NCI-H1105 (cell line): Measurements from ENCODE around the gene GAPDHS.

Experiments used
- DNase-seq: peaks from one replicate; lab custom pipeline; 2025; lab: John Stamatoyannopoulos, UW

The GAPDHS gene

DNA sequence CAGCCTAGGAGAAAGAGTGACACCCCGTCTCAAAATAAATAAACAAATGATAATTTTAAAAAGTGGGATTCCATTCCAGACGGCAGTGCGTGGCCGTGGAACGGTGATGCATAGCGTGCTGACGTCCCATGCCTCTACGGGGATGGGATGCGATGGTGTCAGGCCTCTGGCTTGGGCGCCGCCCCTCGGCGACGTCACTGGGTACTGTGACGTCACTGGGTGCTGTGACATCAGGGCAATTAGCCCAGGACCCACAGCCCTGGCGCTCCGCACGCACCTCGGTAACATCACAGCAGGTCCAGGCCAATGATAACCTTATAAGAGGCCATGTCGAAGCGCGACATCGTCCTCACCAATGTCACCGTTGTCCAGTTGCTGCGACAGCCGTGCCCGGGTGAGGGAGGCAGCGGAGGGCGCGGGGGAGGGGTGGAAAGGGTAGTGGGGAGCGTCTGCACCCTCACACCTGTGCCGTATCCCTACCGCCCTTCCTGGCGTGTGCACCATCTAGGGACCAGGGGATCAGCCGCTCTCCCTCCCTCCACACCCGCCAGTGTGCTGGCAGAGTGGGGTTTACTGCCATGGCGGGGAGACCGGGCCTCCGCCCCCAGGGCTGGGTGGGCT lies at the start of gene GAPDHS:
Gene GAPDHS (plus strand): TSS at position 256 of the 621 bp plus-strand sequence. CDS start 72 bp downstream, at position 328.
- DNase-seq, result no peak

DNA sequence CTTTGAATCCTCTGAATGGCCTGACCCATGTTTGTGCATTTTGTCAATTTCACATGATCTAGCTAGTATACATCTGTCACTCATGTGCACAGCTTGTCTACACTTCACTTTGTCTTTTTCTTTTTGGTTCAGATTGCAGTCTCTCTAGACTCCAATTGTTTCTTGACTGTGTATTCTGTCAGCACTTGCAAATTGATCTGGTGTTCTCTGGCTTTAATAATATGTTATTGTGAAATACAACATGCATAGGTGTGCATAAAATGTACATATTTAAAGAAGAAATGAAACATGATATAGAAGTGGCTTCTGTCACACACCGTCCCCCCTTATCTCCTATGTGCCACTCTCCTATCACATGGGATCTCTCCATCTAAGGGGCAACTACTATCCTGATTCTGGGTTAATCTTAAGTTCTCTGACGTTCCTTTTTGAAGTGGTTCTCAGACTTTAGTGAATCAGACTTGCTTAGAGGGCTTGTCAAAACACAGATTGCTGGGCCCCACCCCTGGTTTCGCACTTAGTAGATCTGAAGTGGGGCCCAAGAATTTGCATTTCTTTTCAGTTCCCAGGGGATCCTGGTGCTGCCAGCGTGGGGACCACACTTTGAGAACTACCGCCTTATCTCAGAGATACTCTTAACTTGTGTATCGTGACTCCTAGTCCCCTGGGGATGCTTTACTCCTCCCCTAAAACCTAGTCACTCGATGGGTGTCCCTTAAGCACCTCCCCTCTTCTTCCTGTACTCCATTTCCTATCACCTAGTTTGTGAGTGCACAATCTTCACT lies 48.8 kb upstream of the GAPDHS start:
- no peak for DNase-seq

DNA sequence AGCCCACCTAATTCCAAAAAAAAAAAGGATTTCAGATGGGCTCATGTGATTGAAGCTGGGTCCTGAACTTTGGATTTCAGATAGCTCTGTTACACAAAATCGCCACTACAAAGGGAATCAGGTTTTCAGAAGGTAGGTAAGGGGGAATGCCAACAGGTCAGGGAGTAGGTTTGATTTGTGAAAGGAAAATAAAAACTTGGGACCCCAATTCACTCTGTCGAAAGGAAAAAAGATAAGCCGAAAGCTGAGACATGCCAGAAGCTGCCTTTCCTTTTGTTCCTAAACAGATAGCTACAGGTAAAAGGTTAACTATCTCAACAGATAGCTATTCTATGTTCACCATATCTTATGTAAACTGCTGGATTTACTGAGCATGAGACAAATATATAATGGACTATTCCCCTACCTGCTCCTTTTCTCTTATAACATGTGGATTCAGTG lies 47.0 kb upstream of the GAPDHS start:
- no peak for DNase-seq

DNA sequence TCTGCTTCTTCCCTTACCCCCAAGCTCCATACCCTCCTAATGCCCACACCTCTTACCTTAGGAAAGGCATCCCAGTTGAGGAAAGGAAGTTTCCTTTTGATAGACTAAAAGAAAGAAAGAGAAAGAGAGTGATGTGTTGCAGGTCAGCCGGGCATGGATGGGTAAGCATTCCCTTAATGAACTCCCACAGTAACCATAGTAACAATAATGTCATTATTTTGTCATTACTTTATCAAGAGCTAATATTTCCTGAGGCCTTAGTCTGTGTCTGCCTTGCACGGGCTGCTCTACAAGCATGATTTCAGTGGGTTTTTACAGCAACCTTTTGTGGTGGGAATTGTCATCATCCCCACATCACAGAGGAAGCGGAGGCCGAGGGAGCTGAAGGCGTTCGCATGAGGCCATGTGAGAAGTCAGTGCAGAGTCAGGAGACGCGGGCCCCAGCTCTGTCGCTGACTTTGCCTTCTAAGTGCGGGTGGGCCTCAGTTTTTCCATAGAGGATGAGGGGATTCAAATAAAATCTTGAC lies 45.5 kb upstream of the GAPDHS start:
- DNase-seq, result no peak

DNA sequence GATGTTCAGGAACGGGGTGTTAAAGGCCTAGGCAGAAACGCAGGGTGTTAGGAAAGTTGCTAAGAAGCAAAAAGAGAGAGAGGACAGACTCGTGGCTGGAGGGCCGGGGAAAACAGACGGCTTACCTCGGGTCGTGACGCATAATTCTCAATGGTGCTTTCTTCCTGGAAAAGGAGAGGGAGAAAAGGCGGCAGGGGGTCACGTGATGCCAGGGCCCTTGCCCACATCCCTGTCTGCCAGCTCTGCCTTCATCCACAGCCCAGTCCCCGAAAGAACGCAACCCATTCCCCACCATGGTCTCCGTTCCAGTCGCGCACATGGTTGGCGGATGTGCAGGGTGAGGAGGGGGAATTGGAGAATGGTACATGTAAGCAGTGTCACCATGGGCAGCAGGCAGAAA lies 44.6 kb upstream of the GAPDHS start:
- DNase-seq, result no peak

DNA sequence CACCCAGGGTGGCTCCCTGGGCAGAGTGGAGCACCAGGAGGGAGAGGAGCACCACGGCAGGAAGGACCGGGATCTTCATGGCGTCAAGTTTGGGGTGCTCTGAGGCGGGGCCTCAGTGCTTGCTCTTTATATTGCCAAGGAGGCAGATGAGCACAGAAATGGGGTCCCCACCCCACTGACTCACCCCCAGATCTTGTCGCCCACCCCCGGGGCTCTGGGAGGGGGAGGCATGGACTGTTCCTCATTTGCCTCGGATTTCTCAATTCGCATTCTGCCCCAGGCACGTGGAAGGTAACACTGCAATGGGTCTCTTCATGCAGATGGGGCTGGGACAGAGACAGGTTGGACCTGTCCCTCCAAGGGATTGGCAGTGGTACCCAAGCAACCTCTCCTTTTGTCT lies 42.9 kb upstream of the GAPDHS start, which contains the start of gene KRTDAP:
Gene KRTDAP (minus strand): TSS at position 101 of the 400 bp plus-strand sequence. CDS start 22 bp downstream, at position 79.
- DNase-seq, result no peak

DNA sequence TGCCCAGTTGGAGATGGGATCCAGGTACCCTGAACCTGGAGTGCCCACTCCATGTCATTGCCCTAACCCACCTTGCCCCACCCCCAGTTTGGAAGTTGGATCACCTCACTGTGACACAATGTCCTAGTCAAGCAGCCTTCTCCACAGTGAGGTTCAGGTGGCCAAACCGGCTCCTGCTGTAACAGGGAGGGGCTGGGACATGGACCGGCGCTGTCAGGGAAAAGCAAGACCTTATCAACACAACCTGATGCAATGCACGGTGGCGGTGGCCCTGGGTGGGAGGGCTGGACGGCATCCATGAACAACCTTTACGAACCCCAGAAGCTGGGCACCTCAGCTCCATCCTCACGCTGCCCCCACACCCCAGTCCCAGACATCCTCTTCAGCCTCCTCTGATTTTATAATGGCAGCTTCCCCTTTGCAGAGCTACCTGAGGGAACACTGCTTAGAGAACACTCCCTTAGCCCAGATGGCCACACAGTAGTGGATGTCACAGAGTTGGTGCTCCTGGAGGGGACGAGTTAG lies 41.4 kb upstream of the GAPDHS start:
- DNase-seq, result no peak

DNA sequence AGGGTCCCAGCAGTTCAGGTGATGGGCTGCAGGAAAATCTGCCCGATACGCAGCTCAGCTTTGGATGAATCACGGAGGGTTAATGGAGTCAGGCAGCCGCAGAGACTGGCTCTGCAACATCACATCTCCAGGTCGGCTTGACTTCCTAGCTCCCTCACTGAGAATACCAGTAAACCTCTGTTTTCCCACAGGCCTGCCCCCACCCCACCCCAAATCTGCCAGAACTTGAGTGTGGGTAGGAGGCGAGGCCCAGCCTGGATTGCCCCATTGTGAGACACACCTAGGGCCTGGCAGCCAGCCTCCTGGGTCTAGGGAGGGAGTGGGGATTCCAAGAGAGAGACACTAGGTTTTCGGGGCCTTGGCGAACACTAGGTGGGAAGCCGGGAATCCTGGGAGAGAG lies 39.3 kb upstream of the GAPDHS start:
- no peak for DNase-seq

DNA sequence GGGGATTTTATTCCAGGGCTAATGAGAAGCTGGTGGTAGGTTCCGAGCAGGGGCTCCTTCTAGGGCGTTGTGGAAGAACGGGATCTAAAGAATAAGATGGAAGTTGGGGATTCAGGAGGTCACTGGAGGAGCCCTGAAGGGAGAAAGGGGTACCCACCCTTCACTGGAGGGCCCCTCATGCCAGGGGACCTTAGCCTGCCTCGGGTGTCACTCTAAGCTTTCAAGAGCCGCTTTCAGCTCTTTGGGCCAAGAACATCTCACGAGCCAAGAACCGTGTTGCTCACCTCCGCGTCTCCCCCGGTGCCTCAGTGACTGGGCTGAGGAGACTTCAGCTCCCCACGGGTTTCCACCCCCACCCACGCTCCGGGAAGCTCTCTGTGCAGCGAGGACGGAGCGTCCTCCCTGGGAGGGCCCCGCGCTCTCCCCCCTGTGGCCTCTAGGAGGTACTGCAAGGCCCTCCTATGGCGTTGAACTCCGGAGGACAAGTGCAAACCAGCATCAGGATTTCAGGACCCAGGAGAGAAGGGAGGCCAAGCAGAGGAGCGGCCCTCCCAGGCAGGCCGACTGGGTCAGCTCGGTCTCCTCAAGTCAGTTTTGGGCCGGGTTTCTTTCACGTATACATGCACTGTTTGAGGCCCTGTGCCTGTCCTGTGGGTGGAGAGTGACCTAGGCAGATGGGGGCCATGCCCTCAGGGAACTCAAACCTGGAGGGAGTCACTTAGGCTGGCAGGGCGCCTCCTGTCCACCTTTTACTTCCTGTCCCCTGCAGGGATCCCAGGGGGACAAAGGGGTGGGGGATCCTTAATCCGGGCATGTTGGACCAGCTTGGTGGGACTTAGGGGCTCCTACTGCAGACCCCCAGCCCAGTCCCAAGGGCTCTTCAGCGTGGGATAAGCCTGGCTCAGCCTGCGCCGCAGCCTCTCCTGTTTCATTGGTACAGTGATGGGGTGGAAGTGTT lies 37.9 kb upstream of the GAPDHS start:
- peak; percentile 44 for DNase-seq

DNA sequence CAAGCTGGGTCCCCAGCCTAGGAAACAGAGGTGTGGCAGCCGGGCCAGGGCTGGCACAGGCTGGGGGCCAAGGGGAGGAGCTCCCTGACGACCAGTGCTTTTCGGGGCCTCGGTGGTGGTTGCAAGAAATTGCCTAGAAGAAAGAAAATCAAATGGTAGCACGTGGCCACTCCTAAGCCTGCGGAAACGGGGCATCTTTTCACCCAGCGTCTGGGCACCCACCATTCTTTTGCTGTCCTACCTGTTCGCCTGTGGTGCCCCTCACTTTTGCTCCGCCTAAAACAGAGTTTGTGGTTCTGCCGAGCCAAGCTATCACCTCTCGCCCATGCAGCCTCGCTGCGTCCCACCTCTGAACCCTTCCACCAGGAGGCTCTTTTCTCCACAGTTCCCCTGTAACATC lies 35.9 kb upstream of the GAPDHS start:
- no peak for DNase-seq

DNA sequence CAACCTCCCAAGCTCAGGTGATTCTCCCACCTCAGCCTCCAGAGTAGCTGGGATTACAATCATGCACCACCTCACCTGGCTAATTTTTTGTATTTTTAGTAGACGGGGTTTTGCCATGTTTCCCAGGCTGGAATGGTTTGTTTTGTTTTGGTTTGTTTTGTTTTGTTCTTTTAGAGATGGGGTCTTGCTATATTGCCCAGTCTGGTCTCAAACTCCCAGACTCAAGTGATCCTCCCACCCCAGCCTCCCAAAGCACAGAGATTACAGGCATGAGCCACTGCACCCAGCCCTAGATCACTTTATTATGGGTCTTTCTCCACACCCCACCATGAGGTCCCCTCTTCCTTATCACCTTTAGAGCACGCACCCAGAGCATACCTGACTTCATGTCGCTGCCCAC lies 35.0 kb upstream of the GAPDHS start:
- no peak for DNase-seq

DNA sequence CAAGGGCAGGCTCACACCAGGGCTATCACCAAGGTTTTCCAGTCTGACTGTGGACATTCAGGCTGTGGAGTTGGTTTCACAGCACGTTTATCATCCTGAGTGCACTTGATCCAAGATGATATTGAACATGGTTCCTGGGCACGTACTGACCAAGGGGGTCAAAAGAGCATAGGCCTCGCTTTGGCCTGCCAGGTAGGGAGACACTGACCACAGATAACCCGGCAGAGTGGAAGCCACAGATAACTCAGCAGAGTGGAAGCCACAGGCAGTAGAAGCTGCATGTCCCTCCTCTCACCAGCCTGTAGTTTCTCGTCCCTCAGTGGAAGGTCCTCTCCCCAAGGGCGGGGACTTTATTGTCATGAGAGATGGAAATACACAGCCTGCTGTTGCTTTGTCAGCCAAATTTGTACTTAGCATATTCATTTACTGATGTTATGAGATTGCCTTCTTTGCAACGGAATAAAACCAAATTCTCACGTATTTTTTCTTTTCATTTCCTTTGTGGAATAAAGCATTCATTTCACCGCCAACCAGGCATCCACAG lies 34.2 kb upstream of the GAPDHS start:
- DNase-seq, result no peak

DNA sequence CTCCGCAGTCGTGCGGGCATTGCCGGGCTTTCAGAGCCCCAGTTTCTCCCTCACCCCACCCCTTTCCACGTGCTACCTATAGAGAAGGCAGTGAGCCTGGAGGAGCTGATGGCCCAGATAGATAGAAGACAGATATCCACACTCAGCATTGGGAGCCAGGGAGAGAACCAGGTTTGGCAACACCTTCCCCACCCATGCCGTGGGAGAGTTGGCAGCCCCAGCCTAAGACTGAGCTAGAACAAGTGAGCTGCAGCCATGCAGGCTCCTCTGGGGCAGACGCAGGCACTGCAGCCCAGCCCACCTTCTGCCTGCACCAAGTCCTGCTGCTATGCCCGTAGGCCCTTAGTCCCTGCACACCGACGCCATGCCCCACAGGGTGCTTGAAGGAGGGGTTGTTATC lies 32.6 kb upstream of the GAPDHS start:
- DNase-seq, result no peak

DNA sequence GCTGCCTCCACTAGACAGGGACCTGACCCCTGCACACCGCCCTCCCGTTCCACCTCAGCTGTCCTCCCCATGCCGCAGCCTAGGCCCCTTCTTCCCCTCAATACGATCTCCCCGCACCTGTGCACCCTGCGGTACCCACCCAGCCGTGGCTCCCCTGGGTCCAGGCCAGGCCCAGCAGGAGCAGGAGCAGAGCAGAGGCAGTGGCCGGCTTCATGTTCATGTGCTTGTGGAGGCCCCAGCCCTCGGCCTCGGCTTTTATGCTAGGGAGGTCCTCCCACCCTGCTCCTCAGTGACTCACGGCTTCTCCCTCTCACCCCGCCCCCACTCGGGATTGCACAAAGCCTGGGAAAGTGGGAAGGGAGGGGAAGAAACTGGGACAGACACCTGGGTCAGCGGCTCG lies 31.6 kb upstream of the GAPDHS start:
- no peak for DNase-seq

DNA sequence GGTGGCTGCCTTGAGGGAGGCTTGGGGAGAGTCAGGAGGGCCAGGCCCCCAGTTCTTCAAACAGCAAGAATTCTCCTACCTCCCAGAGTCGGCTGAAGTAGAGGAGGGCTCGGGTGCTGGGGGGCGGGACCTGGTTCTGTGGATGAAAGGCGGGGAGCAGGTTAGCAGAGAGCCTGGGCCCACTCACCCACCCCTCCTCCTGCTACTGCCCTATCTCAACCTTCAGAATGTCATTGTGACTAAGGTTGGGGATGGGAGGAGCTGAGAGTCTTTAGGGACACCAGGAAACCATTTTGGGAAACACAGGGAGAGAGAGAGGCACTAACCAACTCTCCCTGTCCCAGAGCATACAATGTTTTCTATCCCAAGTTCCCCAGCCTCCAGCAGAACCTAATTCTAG lies 30.5 kb upstream of the GAPDHS start:
- DNase-seq, result no peak

DNA sequence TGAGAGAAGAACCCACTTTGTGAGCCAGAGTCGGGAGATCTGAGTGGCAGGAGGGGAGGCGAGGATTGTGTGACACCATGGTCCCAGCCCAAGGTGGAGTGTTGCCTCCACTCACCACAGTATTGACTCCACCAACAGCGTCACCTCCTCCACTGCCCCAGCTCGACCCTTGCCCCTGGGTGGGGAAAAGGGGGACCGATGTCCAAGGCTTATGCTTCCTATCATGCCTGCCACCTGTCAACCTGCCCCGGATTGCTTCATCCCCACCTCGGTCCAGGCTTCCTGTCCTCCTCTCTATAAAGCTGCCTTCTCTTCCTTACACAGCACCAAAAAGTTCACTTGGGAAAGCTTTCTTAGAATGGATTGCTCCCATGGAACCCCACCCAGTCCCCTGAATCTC lies 27.2 kb upstream of the GAPDHS start:
- no peak for DNase-seq

DNA sequence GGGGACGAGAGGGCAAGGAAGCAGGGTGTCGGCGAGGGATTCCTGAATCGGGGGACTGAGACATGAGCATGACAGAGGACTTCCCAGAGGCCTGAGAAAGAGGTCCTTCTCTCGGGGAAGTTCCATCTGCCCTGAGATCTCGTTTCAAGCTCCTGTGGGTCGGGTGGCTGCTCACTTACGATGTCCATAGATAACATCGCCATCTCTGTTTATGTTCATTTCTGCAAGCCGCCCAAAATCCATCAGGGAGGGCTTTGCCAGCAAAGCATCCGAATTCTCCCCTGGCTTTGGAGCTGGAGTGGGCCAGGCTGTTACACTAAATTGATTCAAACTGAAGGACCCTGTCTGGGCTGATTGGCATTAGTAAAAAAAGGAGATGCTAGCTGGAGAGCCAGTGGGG lies 25.7 kb upstream of the GAPDHS start:
- DNase-seq, result no peak

DNA sequence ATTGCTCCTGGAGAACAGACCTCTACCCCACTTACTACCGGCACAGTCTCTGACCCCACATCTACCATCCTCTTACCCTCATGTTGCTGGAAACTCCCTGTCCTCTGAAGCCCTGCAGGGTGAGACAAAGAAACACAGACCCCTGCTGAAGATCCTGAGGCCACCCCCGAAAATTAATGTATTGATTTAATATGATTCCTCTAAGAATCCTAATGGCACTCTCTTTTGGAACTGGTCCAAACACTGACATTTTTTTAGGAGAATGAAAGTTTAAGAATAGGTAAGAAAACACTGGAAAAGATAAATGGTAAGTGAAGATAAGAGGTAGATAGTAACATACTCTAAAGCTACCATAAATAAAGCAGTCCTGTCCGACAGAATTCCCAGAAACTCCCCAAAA lies 25.1 kb upstream of the GAPDHS start:
- DNase-seq, result no peak

DNA sequence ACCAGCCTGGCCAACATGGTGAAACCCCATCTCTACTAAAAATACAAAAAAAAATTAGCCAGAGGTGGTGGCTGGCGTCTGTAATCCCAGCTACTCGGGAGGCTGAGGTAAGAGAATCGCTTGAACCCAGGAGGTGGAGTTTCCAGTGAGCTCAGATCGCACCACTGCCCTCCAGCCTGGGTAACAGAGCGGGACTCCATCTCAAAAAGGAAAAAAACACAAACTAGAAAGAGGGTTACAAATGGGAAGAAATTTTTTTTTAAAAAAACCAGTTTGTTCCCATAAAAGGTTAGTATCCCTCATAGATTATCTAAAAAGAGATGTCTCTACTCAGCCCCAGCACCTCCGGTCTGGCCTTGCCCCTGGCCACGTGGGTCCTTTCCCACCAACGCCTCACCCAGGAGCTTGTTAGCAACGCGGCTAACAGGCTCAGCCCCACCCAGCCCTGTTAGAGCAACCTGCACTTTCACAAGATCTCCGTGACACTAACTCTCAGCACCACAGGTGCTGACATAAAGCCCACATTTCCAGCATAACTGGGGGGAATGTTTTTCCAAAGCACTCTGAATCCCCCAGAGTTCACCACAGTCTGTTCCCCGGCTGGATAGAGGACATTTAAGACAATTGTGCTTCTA lies 24.1 kb upstream of the GAPDHS start:
- peak; percentile 60 for DNase-seq

DNA sequence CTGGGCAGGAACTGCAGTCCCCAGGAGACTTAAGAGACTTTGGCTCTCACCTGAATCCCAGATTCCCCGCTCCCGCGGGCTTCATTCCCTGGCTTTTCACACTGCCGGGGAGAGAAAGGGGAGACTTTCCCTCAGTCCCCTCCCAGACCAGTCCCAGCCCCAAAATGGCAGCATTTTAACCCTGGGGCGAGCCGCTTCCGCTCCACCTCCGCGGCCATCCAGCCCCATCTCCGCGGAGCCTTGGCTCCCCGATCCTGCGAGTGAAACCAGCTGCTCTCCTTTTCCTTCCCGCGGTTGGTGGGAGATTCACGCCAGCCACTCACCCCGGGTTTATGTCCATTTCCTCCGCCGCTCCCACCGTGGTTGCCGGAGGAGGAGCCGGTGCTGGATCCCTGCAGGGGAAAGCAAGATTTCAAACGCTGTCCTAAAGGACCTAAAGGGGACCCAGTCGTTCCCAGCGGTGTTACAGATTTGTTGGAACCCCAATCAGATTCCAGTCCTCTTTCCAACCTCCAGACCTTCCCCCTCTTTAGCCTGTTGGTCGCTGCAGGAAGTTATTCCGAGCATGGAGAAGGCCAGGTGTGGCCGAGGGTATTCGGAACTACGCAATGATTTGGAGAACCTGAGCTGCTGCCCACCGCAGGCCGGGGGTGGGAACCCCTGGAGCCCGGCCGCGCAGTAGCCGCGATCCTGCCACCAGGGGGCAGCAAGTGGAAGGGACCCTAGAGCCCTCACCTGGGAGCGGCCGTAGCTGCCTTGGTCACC lies 23.2 kb upstream of the GAPDHS start:
- DNase-seq, result peak; percentile 91

DNA sequence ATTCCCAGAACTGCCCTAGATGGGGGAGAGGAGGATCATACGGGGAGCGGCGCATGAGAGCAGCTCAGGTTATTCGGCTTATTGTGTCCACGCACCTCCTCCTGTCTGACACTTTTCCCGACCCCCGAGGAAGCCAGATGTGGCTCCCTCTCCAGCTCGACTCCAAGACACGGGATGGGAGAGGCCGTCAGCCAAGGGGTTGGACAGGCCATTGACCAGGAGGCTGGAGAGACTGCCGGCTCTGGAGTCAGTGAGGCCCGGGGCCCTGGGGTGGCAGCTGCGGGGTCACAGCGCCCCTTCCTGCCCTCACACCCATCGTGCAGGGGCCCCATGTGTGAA lies 22.7 kb upstream of the GAPDHS start:
- no peak for DNase-seq
